WTC11 (cell line): ENCODE measurements around the gene ZCCHC13. TPM values are rescaled to one million over a fixed set of nuclear protein-coding genes. Genes with fewer than 3 reads are reported as not detected.

ENCODE experiments used
- ATAC-seq: fragments of 200-7000 bp; cut with Tn5 transposase; 2 replicates; pipeline ENCODE4 v1.10.0; 2021; ENCODE audit warnings: mild to moderate bottlenecking, moderate library complexity
- CTCF ChIA-PET: fragments of 300-600 bp; sonication (Branson Sonifier 250); formaldehyde crosslinking; loops from one replicate; lab custom pipeline; 2021; ENCODE audit warnings: antibody characterized with exemption; lab: Charles Lee
- POLR2A ChIA-PET: fragments of 350-600 bp; sonication (Branson Sonifier 250); formaldehyde crosslinking; loops from one replicate; lab custom pipeline; 2021; ENCODE audit warnings: antibody characterized with exemption; lab: Charles Lee
- DNase-seq: peaks from one replicate; pipeline ENCODE4 v3.0.0; 2021; ENCODE audit warnings: low spot score
- H3K27ac Mint-ChIP-seq: 2 replicates; pipeline ENCODE4 v1.8.0; 2021; ENCODE audit warnings: mixed read lengths
- H3K27me3 Mint-ChIP-seq: 2 replicates; pipeline ENCODE4 v1.8.0; 2021; ENCODE audit warnings: low read depth, mild to moderate bottlenecking, moderate library complexity, mixed read lengths
- H3K36me3 Mint-ChIP-seq: 2 replicates; pipeline ENCODE4 v1.8.0; 2021; ENCODE audit warnings: mixed read lengths
- H3K4me1 Mint-ChIP-seq: 2 replicates; pipeline ENCODE4 v1.8.0; 2022; ENCODE audit warnings: mixed read lengths
- H3K4me3 Mint-ChIP-seq: 2 replicates; pipeline ENCODE4 v1.8.0; 2021; ENCODE audit warnings: mild to moderate bottlenecking, moderate library complexity, mixed read lengths
- H3K9me3 Mint-ChIP-seq: 2 replicates; pipeline ENCODE4 v1.8.0; 2021; ENCODE audit warnings: mixed read lengths
- AFF4 ChIP-seq: sonication (generic); formaldehyde crosslinking; IDR thresholded peaks from 2 replicates; pipeline ENCODE4 v1.8.1; 2023; ENCODE audit warnings: mild to moderate bottlenecking, missing genetic modification reagents, borderline replicate concordance
- ATF6 ChIP-seq: sonication (generic); formaldehyde crosslinking; IDR thresholded peaks from 2 replicates; pipeline ENCODE4 v1.8.1; 2023; ENCODE audit warnings: mild to moderate bottlenecking, missing genetic modification reagents
- E2F5 ChIP-seq: sonication (generic); formaldehyde crosslinking; IDR thresholded peaks from 2 replicates; pipeline ENCODE4 v1.8.1; 2022; ENCODE audit warnings: mild to moderate bottlenecking, moderate library complexity, missing genetic modification reagents
- ELF4 ChIP-seq: sonication (generic); formaldehyde crosslinking; IDR thresholded peaks from 2 replicates; pipeline ENCODE4 v1.8.1; 2022; ENCODE audit warnings: low read depth, mild to moderate bottlenecking, moderate library complexity, missing genetic modification reagents
- HMGA2 ChIP-seq: fragments of 250-450 bp; sonication (Bioruptor Pico); IDR thresholded peaks from 2 replicates; pipeline ENCODE4 v1.4.0; 2021; ENCODE audit warnings: mild to moderate bottlenecking, moderate library complexity
- MLX ChIP-seq: sonication (generic); formaldehyde crosslinking; IDR thresholded peaks from 2 replicates; pipeline ENCODE4 v1.8.1; 2023; ENCODE audit warnings: mild to moderate bottlenecking, missing genetic modification reagents, moderate library complexity
- MYBL2 ChIP-seq: sonication (generic); formaldehyde crosslinking; IDR thresholded peaks from 2 replicates; pipeline ENCODE4 v1.8.1; 2023; ENCODE audit warnings: mild to moderate bottlenecking, moderate library complexity, missing genetic modification reagents
- NR2C2 ChIP-seq: sonication (generic); formaldehyde crosslinking; IDR thresholded peaks from 2 replicates; pipeline ENCODE4 v1.8.0; 2022; ENCODE audit warnings: mild to moderate bottlenecking, missing genetic modification reagents
- TEAD1 ChIP-seq: sonication (generic); formaldehyde crosslinking; IDR thresholded peaks from 2 replicates; pipeline ENCODE4 v1.8.0; 2022; ENCODE audit warnings: mild to moderate bottlenecking, missing genetic modification reagents
- TEAD4 ChIP-seq: sonication (generic); formaldehyde crosslinking; IDR thresholded peaks from 2 replicates; pipeline ENCODE4 v1.8.0; 2022; ENCODE audit warnings: mild to moderate bottlenecking, missing genetic modification reagents
- ZBTB43 ChIP-seq: sonication (generic); formaldehyde crosslinking; IDR thresholded peaks from 2 replicates; pipeline ENCODE4 v1.8.1; 2023; ENCODE audit warnings: mild to moderate bottlenecking, missing genetic modification reagents
- ZNF232 ChIP-seq: sonication (generic); formaldehyde crosslinking; IDR thresholded peaks from 2 replicates; pipeline ENCODE4 v1.8.0; 2022; ENCODE audit warnings: mild to moderate bottlenecking, missing genetic modification reagents
- ZNF263 ChIP-seq: sonication (generic); formaldehyde crosslinking; IDR thresholded peaks from 2 replicates; pipeline ENCODE4 v1.8.1; 2022; ENCODE audit warnings: low read depth, mild to moderate bottlenecking, moderate library complexity, missing genetic modification reagents
- ZNF423 ChIP-seq: fragments of 250-450 bp; sonication (Bioruptor Pico); IDR thresholded peaks from 2 replicates; pipeline ENCODE4 v2.1.2; 2022; ENCODE audit warnings: mild to moderate bottlenecking, moderate library complexity
- ZNF532 ChIP-seq: fragments of 250-450 bp; sonication (Bioruptor Pico); IDR thresholded peaks from 2 replicates; pipeline ENCODE4 v1.9.0; 2021; ENCODE audit warnings: mild to moderate bottlenecking, borderline replicate concordance
- ZNF671 ChIP-seq: fragments of 250-450 bp; sonication (Bioruptor Pico); IDR thresholded peaks from 2 replicates; pipeline ENCODE4 v1.8.0; 2021; ENCODE audit warnings: mild to moderate bottlenecking
- total RNA-seq: library from RNA; stranded (reverse); gene quantifications from 3 replicates; pipeline ENCODE4 v1.2.3, GENCODE V29; 2021
- TF ChIP-seq, protein P1 (sequence below): sonication (generic); formaldehyde crosslinking; IDR thresholded peaks from 2 replicates; pipeline ENCODE4 v1.8.1; 2022; ENCODE audit warnings: missing genetic modification reagents, borderline replicate concordance
- TF ChIP-seq, protein P2 (sequence below): fragments of 250-450 bp; sonication (Bioruptor Pico); conservative IDR thresholded peaks from 2 replicates; pipeline ENCODE4 v1.9.0; 2021; ENCODE audit warnings: mild to moderate bottlenecking

The ZCCHC13 gene
- total RNA-seq, 1 experiment from 2014 or later: not detected

GRCh38 chrX:74349387-74349786, 45.4 kb downstream of the ZCCHC13 start:
- TF ChIP-seq, protein P1, sequence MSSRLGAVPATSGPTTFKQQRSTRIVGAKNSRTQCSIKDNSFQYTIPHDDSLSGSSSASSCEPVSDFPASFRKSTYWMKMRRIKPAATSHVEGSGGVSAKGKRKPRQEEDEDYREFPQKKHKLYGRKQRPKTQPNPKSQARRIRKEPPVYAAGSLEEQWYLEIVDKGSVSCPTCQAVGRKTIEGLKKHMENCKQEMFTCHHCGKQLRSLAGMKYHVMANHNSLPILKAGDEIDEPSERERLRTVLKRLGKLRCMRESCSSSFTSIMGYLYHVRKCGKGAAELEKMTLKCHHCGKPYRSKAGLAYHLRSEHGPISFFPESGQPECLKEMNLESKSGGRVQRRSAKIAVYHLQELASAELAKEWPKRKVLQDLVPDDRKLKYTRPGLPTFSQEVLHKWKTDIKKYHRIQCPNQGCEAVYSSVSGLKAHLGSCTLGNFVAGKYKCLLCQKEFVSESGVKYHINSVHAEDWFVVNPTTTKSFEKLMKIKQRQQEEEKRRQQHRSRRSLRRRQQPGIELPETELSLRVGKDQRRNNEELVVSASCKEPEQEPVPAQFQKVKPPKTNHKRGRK (CRISPR knock-in tag): no peak
- TF ChIP-seq MLX (CRISPR knock-in tag) (no peak), MYBL2 (CRISPR knock-in tag) (no peak), ZNF671 (no peak), HMGA2 (CRISPR knock-in tag) (no peak), ZNF232 (CRISPR knock-in tag) (no peak), ZNF263 (CRISPR knock-in tag) (no peak), E2F5 (CRISPR knock-in tag) (no peak)
- TF ChIP-seq, all 79 proteins: peak for 0
- H3K27ac Mint-ChIP-seq: no peak overlapping the region
- ATAC-seq: no peak

GRCh38 chrX:74351760-74352159, 47.8 kb downstream of the ZCCHC13 start:
- Mint-ChIP-seq H3K36me3 (no peaks in the 10 kb centered on the region), H3K27ac (no peak overlapping the region), H3K4me1 (no peaks in the 10 kb centered on the region), H3K4me3 (no peak overlapping the region), H3K9me3 (no peaks in the 10 kb centered on the region), H3K27me3 (no peaks in the 10 kb centered on the region)
- ATAC-seq: no peak
- CTCF ChIA-PET: no interaction called here
- POLR2A ChIA-PET: no interaction called here
- no peak for DNase-seq
- no peak for TF ChIP-seq ZNF423 (CRISPR knock-in tag)
- TF ChIP-seq TEAD1: no peak
- TF ChIP-seq AFF4: no peak
- TF ChIP-seq ZNF532: no peak
- no peak for TF ChIP-seq ELF4 (CRISPR knock-in tag)
- TF ChIP-seq ATF6 (CRISPR knock-in tag): no peak
- TF ChIP-seq, protein P2, sequence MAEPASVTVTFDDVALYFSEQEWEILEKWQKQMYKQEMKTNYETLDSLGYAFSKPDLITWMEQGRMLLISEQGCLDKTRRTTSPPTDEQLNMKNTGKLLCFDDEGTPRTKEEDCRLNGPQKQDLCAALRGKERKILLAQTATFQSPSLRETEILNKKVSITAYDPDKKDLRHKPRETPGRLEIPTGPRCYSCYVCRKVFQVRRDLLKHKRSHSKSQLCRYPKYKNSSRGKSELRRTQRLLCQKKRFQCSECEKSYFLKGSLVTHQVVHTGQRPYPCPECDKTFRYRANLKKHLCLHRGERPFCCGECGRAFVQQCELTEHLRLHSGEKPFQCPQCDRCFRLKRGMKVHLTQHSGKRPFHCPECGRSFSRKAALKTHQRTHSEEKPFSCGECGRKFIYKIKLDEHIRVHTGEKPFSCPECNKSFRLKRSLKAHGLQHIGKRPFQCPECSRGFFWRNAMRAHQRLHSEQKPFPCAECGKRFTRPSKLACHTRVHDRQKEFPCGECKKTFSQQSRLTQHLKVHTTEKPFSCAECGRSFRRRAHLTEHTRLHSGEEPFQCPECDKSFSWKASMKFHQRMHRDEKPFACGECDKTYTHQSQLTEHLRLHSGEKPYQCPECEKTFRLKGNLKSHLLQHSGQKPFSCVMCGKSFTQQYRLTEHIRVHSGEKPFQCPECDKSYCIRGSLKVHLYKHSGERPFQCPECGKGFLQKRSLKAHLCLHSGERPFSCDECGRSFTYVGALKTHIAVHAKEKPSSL (CRISPR knock-in tag): no peak
- no peak for TF ChIP-seq ZBTB43
- no peak for TF ChIP-seq NR2C2 (CRISPR knock-in tag)
- no peak for TF ChIP-seq TEAD4

More at GRCh38 chrX:74349387-74349786, 45.4 kb downstream of the ZCCHC13 start:
- POLR2A ChIA-PET: no interaction called here
- no peak for DNase-seq
- H3K4me3 Mint-ChIP-seq: no peak overlapping the region
- no peaks in the 10 kb centered on the region for H3K27me3 Mint-ChIP-seq
- no peaks in the 10 kb centered on the region for H3K9me3 Mint-ChIP-seq
- H3K36me3 Mint-ChIP-seq: no peaks in the 10 kb centered on the region
- CTCF ChIA-PET: no interaction called here
- peaks cover 3% of the 10 kb centered on the region for H3K4me1 Mint-ChIP-seq
